IMR-90 (cell line): ENCODE results near the gene SURF1.

Experiments used
- FOS ChIP-seq: fragments of 150-350 bp; IDR thresholded peaks from 2 replicates; pipeline ENCODE4 v1.6.1; 2016; ENCODE audit warnings: low read depth, low read length
- MAFK ChIP-seq: IDR thresholded peaks from 2 replicates; pipeline ENCODE4 v1.6.1; 2012; ENCODE audit warnings: low read depth, low read length, improper control_type of control experiment
- MAZ ChIP-seq: IDR thresholded peaks from 2 replicates; pipeline ENCODE4 v1.6.1; 2012; ENCODE audit warnings: low read depth, mild to moderate bottlenecking, low read length, improper control_type of control experiment, moderate library complexity, borderline replicate concordance
- MXI1 ChIP-seq: IDR thresholded peaks from 2 replicates; pipeline ENCODE4 v1.6.1; 2012; ENCODE audit warnings: low read depth, mild to moderate bottlenecking, low read length, moderate library complexity, borderline replicate concordance
- POLR2A ChIP-seq: IDR thresholded peaks from 2 replicates; pipeline ENCODE4 v1.6.1; 2012; ENCODE audit warnings: mild to moderate bottlenecking, low read depth, low read length
- SMC3 ChIP-seq: fragments of 150-350 bp; IDR thresholded peaks from 2 replicates; pipeline ENCODE4 v1.6.1; 2016; ENCODE audit warnings: low read depth, mild to moderate bottlenecking, antibody characterized with exemption, low read length, moderate library complexity
- USF2 ChIP-seq: fragments of 150-350 bp; IDR thresholded peaks from 2 replicates; pipeline ENCODE4 v1.6.1; 2017; ENCODE audit warnings: mild to moderate bottlenecking, antibody characterized with exemption, low read length, low read depth
- TF ChIP-seq, protein P1 (sequence below): conservative IDR thresholded peaks from 2 replicates; pipeline ENCODE4 v1.5.1; 2012; ENCODE audit warnings: mild to moderate bottlenecking, low read depth, low read length, improper control_type of control experiment

GRCh38 chr9:133362359-133363044 is 6.2 kb upstream of the SURF1 start:
- TF ChIP-seq MAFK (no peak), MAZ (no peak), POLR2A (no peak; the same call in 1 of the 2 replicates), USF2 (no peak), FOS (no peak), SMC3 (no peak), MXI1 (no peak)
- TF ChIP-seq, protein P1, sequence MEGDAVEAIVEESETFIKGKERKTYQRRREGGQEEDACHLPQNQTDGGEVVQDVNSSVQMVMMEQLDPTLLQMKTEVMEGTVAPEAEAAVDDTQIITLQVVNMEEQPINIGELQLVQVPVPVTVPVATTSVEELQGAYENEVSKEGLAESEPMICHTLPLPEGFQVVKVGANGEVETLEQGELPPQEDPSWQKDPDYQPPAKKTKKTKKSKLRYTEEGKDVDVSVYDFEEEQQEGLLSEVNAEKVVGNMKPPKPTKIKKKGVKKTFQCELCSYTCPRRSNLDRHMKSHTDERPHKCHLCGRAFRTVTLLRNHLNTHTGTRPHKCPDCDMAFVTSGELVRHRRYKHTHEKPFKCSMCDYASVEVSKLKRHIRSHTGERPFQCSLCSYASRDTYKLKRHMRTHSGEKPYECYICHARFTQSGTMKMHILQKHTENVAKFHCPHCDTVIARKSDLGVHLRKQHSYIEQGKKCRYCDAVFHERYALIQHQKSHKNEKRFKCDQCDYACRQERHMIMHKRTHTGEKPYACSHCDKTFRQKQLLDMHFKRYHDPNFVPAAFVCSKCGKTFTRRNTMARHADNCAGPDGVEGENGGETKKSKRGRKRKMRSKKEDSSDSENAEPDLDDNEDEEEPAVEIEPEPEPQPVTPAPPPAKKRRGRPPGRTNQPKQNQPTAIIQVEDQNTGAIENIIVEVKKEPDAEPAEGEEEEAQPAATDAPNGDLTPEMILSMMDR = no peak
